ENCODE data around the gene HTT. TPM values are rescaled to one million over a fixed set of nuclear protein-coding genes. Genes with fewer than 3 reads are reported as not detected.

HTT gene
- total RNA-seq, 1 experiment from 2014 or later, result 66.8 TPM

DNA sequence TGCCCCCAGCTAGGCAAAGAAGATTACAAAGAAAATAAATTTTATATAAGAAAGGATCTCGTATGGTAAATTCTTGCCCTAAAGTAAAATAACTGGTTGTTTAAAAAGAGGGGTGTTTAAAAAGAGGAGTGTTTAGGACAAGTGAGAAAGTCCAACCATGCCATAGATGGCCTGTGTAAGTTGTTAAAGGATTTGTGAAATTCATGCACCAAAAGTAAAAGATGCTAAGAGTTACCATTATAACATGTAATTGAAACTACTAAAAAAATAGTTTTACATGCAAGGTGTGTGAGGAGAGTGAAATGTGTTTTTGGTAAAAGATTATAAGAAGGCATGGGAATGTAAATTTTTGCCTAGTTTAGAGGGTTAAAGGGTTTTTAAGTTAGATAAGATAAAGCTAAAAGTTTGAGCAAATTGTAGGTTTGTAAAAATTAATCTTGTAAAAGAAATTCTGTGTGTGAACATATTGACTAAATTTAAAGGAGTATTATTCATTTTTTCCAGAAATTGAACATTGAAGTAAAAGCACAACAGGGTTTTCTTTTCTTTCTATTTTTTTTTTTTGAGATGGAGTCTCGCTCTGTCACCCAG lies 20.2 kb upstream of the HTT start:
- ChIA-PET POLR2A (ENCODE audit: low non-redundant PET) (no interaction called here), CTCF (no interaction called here)
- no TSS peak for BruUV-seq (replicated peaks)
- Histone ChIP-seq H3K9me3 (ENCODE audit: low read depth, low read length, poor library complexity, severe bottlenecking) (peaks cover 10% of the 10 kb centered on the region), H3K27me3 (replicated peaks; ENCODE audit: insufficient read depth, low read depth, low read length, poor library complexity) (no peaks in the 10 kb centered on the region), H3K36me3 (ENCODE audit: insufficient read depth, low read length, poor library complexity, severe bottlenecking) (no peaks in the 10 kb centered on the region), H3K4me3 (ENCODE audit: low read depth, low read length, poor library complexity, severe bottlenecking) (no peak overlapping the region), H3K27ac (ENCODE audit: low read depth, low read length, poor library complexity, severe bottlenecking) (no peak overlapping the region), H3K4me1 (ENCODE audit: insufficient read depth, low read length, poor library complexity, severe bottlenecking) (no peaks in the 10 kb centered on the region)
- TF ChIP-seq CTCF (conservative IDR thresholded peaks at IDR 0.05; ENCODE audit: low read depth, low read length) (no peak), EZH2 (IDR thresholded peaks at IDR 0.05; ENCODE audit: borderline replicate concordance, low read depth, low read length, poor library complexity, severe bottlenecking) (no peak)
- intact Hi-C loops (cut with micrococcal nuclease; ENCODE audit: unreplicated experiment), result no loop called here
- DNase-seq (ENCODE audit: low spot score), result no peak

DNA sequence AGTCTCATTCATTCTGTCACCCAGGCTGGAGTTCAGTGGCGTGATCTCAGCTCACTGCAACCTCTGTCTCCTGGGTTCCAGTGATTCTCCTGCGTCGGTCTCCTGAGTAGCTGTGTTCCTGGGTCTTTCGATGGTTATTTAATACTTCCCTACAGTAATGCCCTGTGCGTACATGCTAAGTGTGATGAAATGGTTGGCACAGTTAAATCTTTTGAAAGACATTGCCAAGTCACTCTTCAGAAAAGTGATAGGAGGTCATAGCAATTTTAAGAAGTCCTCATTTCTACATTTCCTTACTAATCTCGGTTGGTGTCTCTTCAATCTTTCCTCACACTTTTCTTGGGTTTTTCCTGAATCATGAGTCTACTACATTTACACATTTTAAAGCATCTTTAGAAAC lies 14.5 kb upstream of the HTT start:
- Histone ChIP-seq H3K27me3 (replicated peaks; ENCODE audit: insufficient read depth, low read depth, low read length, poor library complexity) (no peaks in the 10 kb centered on the region), H3K9me3 (ENCODE audit: low read depth, low read length, poor library complexity, severe bottlenecking) (peaks cover 3% of the 10 kb centered on the region), H3K4me1 (ENCODE audit: insufficient read depth, low read length, poor library complexity, severe bottlenecking) (no peaks in the 10 kb centered on the region), H3K4me3 (ENCODE audit: low read depth, low read length, poor library complexity, severe bottlenecking) (no peak overlapping the region), H3K36me3 (ENCODE audit: insufficient read depth, low read length, poor library complexity, severe bottlenecking) (no peaks in the 10 kb centered on the region), H3K27ac (ENCODE audit: low read depth, low read length, poor library complexity, severe bottlenecking) (no peak overlapping the region)
- intact Hi-C loops (cut with micrococcal nuclease; ENCODE audit: unreplicated experiment), result no loop called here
- no peak for DNase-seq (ENCODE audit: low spot score)
- TF ChIP-seq EZH2 (IDR thresholded peaks at IDR 0.05; ENCODE audit: borderline replicate concordance, low read depth, low read length, poor library complexity, severe bottlenecking) (no peak), CTCF (conservative IDR thresholded peaks at IDR 0.05; ENCODE audit: low read depth, low read length) (no peak)
- ChIA-PET CTCF (no interaction called here), POLR2A (ENCODE audit: low non-redundant PET) (no interaction called here)
- no TSS peak for BruUV-seq (replicated peaks)

DNA sequence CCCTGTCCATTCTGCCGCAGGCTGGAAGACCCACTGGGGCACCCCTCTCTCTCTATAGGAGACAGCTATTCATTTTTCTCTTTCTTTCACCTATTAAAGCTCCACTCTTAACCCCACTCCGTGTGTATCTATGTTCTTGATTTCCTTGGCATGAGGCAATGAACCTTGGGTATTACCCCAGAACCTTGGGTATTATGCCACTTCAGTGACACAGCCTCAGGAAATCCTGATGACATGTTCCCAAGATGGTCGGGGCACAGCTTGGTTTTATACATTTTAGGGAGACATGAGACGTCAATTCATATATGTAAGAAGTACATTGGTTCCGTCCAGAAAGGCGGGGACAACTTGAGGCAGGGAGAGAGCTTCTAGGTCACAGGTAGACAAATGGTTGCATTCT lies 13.5 kb upstream of the HTT start:
- DNase-seq (ENCODE audit: low spot score), result no peak
- ChIA-PET POLR2A (ENCODE audit: low non-redundant PET) (no interaction called here), CTCF (no interaction called here)
- Histone ChIP-seq H3K27me3 (replicated peaks; ENCODE audit: insufficient read depth, low read depth, low read length, poor library complexity) (no peaks in the 10 kb centered on the region), H3K4me1 (ENCODE audit: insufficient read depth, low read length, poor library complexity, severe bottlenecking) (no peaks in the 10 kb centered on the region), H3K27ac (ENCODE audit: low read depth, low read length, poor library complexity, severe bottlenecking) (no peak overlapping the region), H3K4me3 (ENCODE audit: low read depth, low read length, poor library complexity, severe bottlenecking) (no peak overlapping the region), H3K36me3 (ENCODE audit: insufficient read depth, low read length, poor library complexity, severe bottlenecking) (no peaks in the 10 kb centered on the region), H3K9me3 (ENCODE audit: low read depth, low read length, poor library complexity, severe bottlenecking) (peaks cover 2% of the 10 kb centered on the region)
- TF ChIP-seq EZH2 (IDR thresholded peaks at IDR 0.05; ENCODE audit: borderline replicate concordance, low read depth, low read length, poor library complexity, severe bottlenecking) (no peak), CTCF (conservative IDR thresholded peaks at IDR 0.05; ENCODE audit: low read depth, low read length) (no peak)
- intact Hi-C loops (cut with micrococcal nuclease; ENCODE audit: unreplicated experiment), result no loop called here
- BruUV-seq (replicated peaks), result no TSS peak
